Adrenal gland (tissue), 5 donors: ENCODE results near the gene SRC.

ENCODE experiments used
- POLR2A ChIP-seq, 2 donors: fragments of 450-650 bp; IDR thresholded peaks; one replicate each; pipeline ENCODE4 v1.6.1; 2017; ENCODE audit warnings: antibody characterized with exemption in 2 of 2, mild to moderate bottlenecking in 2 of 2, moderate library complexity in 1 of 2
- TF ChIP-seq, protein P1 (sequence below), 6 experiments: fragments of 450-650 bp in 4 of 6; fragments of 200-600 bp in 2 of 6; sonication (generic) in 1 of 6; IDR thresholded peaks; 1 replicate in 5 of 6; 2 replicates in 1 of 6; pipeline versions ENCODE4 v1.5.1 to v1.8.0; 2016 to 2021; ENCODE audit warnings: antibody characterized with exemption in 6 of 6, mild to moderate bottlenecking in 2 of 6, moderate library complexity in 1 of 6
- donor health status: DM: no; HTN: no; CAD: no.

DNA sequence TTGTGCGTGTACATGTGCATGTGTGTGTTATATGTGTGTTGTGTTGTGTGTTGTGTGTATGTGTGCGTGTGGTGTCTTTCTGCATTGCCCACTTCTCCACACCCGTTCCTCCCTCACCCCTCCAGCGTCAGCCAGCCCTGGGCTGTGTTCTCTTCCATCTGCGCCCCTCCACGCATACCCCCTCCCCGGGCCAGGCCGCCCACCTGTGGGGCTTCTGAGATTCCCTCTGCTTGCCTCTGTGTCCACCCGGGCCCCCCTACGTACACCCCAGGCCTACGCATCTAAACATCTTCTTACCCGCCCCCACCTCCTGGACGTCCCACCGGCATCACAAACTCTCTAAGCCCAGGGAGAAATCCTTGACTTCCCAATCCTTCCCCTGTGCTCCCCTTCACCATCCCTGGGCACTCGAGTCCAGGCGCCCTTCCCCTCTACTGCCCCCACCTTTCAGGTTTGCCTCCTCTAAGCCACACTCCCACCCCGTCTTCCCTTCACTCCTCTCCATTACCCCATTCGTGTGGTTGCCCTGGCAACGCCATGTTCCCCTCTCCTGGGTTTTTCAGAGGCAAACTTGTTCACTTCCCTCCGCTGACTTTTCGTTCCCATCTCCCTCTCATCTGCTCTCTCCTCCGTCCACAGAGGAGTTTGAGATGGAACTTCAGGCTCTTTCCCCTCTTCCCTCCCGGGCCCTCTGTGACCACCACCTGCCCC lies 93.4 kb downstream of the SRC start:
- TF ChIP-seq, protein P1, sequence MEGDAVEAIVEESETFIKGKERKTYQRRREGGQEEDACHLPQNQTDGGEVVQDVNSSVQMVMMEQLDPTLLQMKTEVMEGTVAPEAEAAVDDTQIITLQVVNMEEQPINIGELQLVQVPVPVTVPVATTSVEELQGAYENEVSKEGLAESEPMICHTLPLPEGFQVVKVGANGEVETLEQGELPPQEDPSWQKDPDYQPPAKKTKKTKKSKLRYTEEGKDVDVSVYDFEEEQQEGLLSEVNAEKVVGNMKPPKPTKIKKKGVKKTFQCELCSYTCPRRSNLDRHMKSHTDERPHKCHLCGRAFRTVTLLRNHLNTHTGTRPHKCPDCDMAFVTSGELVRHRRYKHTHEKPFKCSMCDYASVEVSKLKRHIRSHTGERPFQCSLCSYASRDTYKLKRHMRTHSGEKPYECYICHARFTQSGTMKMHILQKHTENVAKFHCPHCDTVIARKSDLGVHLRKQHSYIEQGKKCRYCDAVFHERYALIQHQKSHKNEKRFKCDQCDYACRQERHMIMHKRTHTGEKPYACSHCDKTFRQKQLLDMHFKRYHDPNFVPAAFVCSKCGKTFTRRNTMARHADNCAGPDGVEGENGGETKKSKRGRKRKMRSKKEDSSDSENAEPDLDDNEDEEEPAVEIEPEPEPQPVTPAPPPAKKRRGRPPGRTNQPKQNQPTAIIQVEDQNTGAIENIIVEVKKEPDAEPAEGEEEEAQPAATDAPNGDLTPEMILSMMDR (IDR thresholded peaks at IDR 0.05), result no peak
- no peak for TF ChIP-seq POLR2A (IDR thresholded peaks at IDR 0.05)
